ENCODE results near the gene TSR3.

Gene TSR3

GRCh38 chr16:1306334-1306733 lies 45.3 kb downstream of the TSR3 start:
- no peak for DNase-seq

GRCh38 chr16:1305823-1306222 lies 45.9 kb downstream of the TSR3 start:
- no peak for DNase-seq

- no peak for DNase-seq
Observed at GRCh38 chr16:1301562-1301961, 50.1 kb downstream of the TSR3 start.

- no peak for DNase-seq
Observed at GRCh38 chr16:1300664-1301476, 50.8 kb downstream of the TSR3 start.

GRCh38 chr16:1299868-1300203 lies 51.8 kb downstream of the TSR3 start:
- no peak for DNase-seq

Data from SHP77 treated with DMSO at 0.1 percent for 48 hours (cell line).